GM12872 (cell line): Measurements from ENCODE around the gene SDK1.

Experiments
- TF ChIP-seq, protein P1 (sequence below): IDR thresholded peaks from 3 replicates; pipeline ENCODE4 v1.5.1; 2011; ENCODE audit warnings: low read depth, mild to moderate bottlenecking, low read length, moderate library complexity; ENCODE audit not compliant: insufficient read depth

SDK1 gene

DNA sequence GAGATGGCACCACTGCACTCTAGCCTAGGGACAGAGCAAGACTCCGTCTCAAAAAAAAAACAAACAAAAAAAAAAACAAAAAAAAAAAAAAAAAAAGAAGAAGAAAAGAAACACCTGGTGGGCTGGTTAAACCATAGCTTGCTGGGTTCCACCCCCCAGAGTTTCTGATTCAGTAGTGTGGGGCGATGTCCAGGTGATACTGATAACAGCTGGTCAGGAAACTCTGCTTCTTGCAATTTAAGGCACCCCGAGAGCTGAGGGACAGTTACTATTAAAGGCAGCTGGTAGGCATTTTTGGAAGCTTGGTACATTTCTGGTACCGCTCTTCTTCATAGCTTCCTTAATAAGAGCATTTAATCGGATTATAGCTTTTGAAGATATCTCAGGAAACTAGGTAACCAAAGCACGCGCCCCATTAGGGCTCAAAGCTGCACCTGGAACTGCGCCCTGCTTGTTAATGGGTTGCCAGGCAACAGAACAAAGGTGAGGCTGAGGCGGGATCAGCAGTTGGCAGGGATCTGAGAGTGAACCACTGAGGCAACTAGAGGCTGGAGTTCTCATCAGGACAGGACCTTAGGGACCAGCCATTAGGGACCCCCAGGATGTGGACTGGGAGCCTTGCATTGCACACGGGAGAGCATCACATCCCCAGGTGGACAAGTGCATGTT, 6.5 kb upstream of the SDK1 start:
- TF ChIP-seq, protein P1, sequence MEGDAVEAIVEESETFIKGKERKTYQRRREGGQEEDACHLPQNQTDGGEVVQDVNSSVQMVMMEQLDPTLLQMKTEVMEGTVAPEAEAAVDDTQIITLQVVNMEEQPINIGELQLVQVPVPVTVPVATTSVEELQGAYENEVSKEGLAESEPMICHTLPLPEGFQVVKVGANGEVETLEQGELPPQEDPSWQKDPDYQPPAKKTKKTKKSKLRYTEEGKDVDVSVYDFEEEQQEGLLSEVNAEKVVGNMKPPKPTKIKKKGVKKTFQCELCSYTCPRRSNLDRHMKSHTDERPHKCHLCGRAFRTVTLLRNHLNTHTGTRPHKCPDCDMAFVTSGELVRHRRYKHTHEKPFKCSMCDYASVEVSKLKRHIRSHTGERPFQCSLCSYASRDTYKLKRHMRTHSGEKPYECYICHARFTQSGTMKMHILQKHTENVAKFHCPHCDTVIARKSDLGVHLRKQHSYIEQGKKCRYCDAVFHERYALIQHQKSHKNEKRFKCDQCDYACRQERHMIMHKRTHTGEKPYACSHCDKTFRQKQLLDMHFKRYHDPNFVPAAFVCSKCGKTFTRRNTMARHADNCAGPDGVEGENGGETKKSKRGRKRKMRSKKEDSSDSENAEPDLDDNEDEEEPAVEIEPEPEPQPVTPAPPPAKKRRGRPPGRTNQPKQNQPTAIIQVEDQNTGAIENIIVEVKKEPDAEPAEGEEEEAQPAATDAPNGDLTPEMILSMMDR = no peak

GRCh38 chr7:3297105-3297819, 3.8 kb upstream of the SDK1 start:
- TF ChIP-seq, protein P1 = no peak

GRCh38 chr7:3300221-3300650, 816 bp upstream of the SDK1 start:
- TF ChIP-seq, protein P1 = no peak

DNA sequence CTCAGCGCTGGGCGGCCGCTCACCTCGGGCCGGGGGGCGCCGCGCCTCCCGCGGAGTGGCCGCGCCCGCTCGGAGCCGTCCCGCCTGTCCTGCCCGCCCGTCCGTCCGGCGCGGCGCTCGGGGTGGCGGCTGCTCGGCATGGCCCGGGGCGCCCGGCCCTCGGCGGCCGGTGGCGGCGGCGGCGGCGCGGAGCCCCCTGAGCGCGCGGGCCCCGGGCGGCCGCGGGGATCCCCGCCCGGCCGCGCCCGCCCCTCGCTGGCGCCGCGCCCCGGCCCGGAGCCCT, 338 bp downstream of the SDK1 start:
- TF ChIP-seq, protein P1 = no peak

- TF ChIP-seq, protein P1 = no peak
Observed at GRCh38 chr7:3301831-3302618, 973 bp downstream of the SDK1 start.

- TF ChIP-seq, protein P1 = no peak
Observed at GRCh38 chr7:3302681-3303320, 1.7 kb downstream of the SDK1 start.

DNA sequence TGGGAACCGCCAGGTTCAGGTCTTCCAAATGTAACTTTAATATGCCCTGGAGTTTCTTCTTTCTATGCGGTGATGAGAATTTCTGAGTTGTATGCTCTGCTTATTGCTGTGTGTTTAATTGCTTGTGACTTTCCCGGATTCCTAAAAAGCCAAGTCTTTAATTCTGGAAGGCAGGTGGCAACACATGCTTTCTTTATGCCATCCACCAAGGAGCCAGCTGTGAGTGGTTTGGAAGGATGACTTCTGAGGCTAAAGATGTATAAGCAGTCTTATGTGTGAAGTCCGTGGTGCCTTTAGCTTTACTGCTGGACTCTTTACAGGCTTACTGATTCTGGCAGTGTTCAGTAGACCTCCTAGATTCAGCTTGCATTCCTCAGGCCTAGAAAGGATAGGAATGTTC, 3.1 kb downstream of the SDK1 start:
- TF ChIP-seq, protein P1 = no peak
